SK-N-SH (cell line): ENCODE data around the gene OR1K1. TPM values are rescaled to one million over a fixed set of nuclear protein-coding genes. Genes with fewer than 3 reads are reported as not detected.

ENCODE experiments used
- CTCF ChIA-PET: fragments of 300-600, 350-600 bp; formaldehyde crosslinking; extraction: SDS; loops from one replicate; lab custom pipeline; 2021; lab: Yijun Ruan, JAX
- POLR2A ChIA-PET: fragments of 350-600 bp; sonication (Branson Sonifier 250); formaldehyde crosslinking; extraction: SDS; loops from one replicate; lab custom pipeline; 2020; ENCODE audit warnings: antibody characterized with exemption, inconsistent platforms; lab: Yijun Ruan, JAX
- DNase-seq: peaks from one replicate; pipeline ENCODE4 v3.0.0; 2012
- H2AFZ ChIP-seq: fragments of 200-600 bp; sonication (generic); 2 replicates; pipeline ENCODE4 v1.8.1; 2016; ENCODE audit warnings: antibody characterized with exemption, mild to moderate bottlenecking, low read depth
- H3F3A ChIP-seq: fragments of 200-600 bp; sonication (generic); replicated peaks from 2 replicates; pipeline ENCODE3; 2016; ENCODE audit warnings: antibody characterized with exemption, mild to moderate bottlenecking; ENCODE audit not compliant: insufficient read depth
- H3K27ac ChIP-seq, 2 experiments: fragments of 200-500 bp in 1 of 2; fragments of 200-600 bp in 1 of 2; sonication (Bioruptor generic) in 1 of 2; sonication (generic), shearing (Covaris generic) in 1 of 2; 2 replicates each; pipeline versions ENCODE4 v1.5.1 to v1.6.1; 2014 to 2016; ENCODE audit warnings: low read depth in 2 of 2, inconsistent platforms in 1 of 2, low read length in 1 of 2, mild to moderate bottlenecking in 1 of 2, mixed read lengths in 1 of 2
- H3K27me3 ChIP-seq: fragments of 200-600 bp; sonication (generic), shearing (Covaris generic); 2 replicates; pipeline ENCODE4 v1.6.1; 2016; ENCODE audit warnings: mixed run types; ENCODE audit not compliant: insufficient read depth
- H3K36me3 ChIP-seq, 2 experiments: fragments of 200-500 bp in 1 of 2; fragments of 200-600 bp in 1 of 2; sonication (Bioruptor generic) in 1 of 2; sonication (generic) in 1 of 2; replicated peaks in 1 of 2; 2 replicates each; pipeline versions ENCODE3 to v1.5.1; 2014 to 2016; ENCODE audit warnings: low read length in 1 of 2, mild to moderate bottlenecking in 1 of 2; ENCODE audit not compliant: insufficient read depth in 2 of 2, control insufficient read depth in 1 of 2
- H3K4me1 ChIP-seq, 2 experiments: fragments of 200-500 bp in 1 of 2; fragments of 200-600 bp in 1 of 2; sonication (Bioruptor generic) in 1 of 2; sonication (generic), shearing (Covaris generic) in 1 of 2; 2 replicates each; pipeline versions ENCODE4 v1.5.1 to v1.6.1; 2014 to 2016; ENCODE audit warnings: low read depth in 1 of 2, low read length in 1 of 2, mixed run types in 1 of 2; ENCODE audit not compliant: insufficient read depth in 2 of 2, control insufficient read depth in 1 of 2
- H3K4me2 ChIP-seq: fragments of 200-600 bp; sonication (generic), shearing (Covaris generic); 2 replicates; pipeline ENCODE4 v1.6.1; 2017; ENCODE audit warnings: mixed run types
- H3K4me3 ChIP-seq, 2 experiments: fragments of 200-500 bp in 1 of 2; fragments of 200-600 bp in 1 of 2; sonication (Bioruptor generic) in 1 of 2; sonication (generic), shearing (Covaris generic) in 1 of 2; 2 replicates each; pipeline versions ENCODE4 v1.5.1 to v1.8.1; 2014 to 2016; ENCODE audit warnings: low read depth in 2 of 2, inconsistent platforms in 1 of 2, low read length in 1 of 2, mild to moderate bottlenecking in 1 of 2, mixed read lengths in 1 of 2, moderate library complexity in 1 of 2
- H3K79me2 ChIP-seq: fragments of 200-600 bp; sonication (generic); 2 replicates; pipeline ENCODE4 v1.8.1; 2017; ENCODE audit warnings: mild to moderate bottlenecking; ENCODE audit not compliant: insufficient read depth
- H3K9ac ChIP-seq: fragments of 200-600 bp; sonication (generic); 2 replicates; pipeline ENCODE4 v1.6.1; 2017; ENCODE audit warnings: mixed run types
- H3K9me2 ChIP-seq: fragments of 200-600 bp; sonication (generic); 2 replicates; pipeline ENCODE4 v1.6.1; 2017; ENCODE audit warnings: mixed run types
- H3K9me3 ChIP-seq: fragments of 200-600 bp; sonication (generic); 2 replicates; pipeline ENCODE4 v1.6.1; 2017; ENCODE audit warnings: mixed run types, mild to moderate bottlenecking, moderate library complexity
- H4K20me1 ChIP-seq: fragments of 200-600 bp; sonication (generic); 2 replicates; pipeline ENCODE4 v1.6.1; 2017; ENCODE audit warnings: mild to moderate bottlenecking, mixed run types; ENCODE audit not compliant: insufficient read depth
- CHD2 ChIP-seq: fragments of 150-350 bp; IDR thresholded peaks from 2 replicates; pipeline ENCODE4 v1.6.1; 2018; ENCODE audit warnings: low read length; ENCODE audit not compliant: partially characterized antibody
- EZH2phosphoT487 ChIP-seq: fragments of 200-600 bp; sonication (generic); IDR thresholded peaks from 2 replicates; pipeline ENCODE4 v1.6.1; 2017; ENCODE audit warnings: low read depth, mixed run types, mild to moderate bottlenecking, antibody characterized with exemption, moderate library complexity, borderline replicate concordance
- GABPA ChIP-seq: IDR thresholded peaks from 2 replicates; pipeline ENCODE4 v1.4.0; 2012; ENCODE audit warnings: low read depth, mild to moderate bottlenecking
- MAX ChIP-seq: IDR thresholded peaks from 2 replicates; pipeline ENCODE4 v1.4.0; 2012; ENCODE audit warnings: low read depth
- NRF1 ChIP-seq: IDR thresholded peaks from 2 replicates; pipeline ENCODE4 v1.6.1; 2012; ENCODE audit warnings: low read depth, mild to moderate bottlenecking, low read length
- PBX3 ChIP-seq: IDR thresholded peaks from 2 replicates; pipeline ENCODE4; 2012
- RFX5 ChIP-seq: IDR thresholded peaks from 2 replicates; pipeline ENCODE4 v1.6.1; 2012; ENCODE audit warnings: mild to moderate bottlenecking, improper control_type of control experiment, low read length
- SIN3A ChIP-seq: IDR thresholded peaks from 2 replicates; pipeline ENCODE4 v1.6.1; 2012; ENCODE audit warnings: low read depth, mild to moderate bottlenecking, low read length, moderate library complexity, borderline replicate concordance
- WGBS: methylation state at CpG from one replicate; pipeline ENCODE4 v1.1.6; 2017; ENCODE audit warnings: low lambda C conversion rate; 5-methylcytosine and 5-hydroxymethylcytosine counted together
- polyA plus RNA-seq, 3 experiments: library from polyadenylated mRNA; depleted of rRNA; stranded (reverse); fragments of >200 nt; gene quantifications; 2 replicates each; pipeline ENCODE4 v1.2.3, GENCODE V29; 2012

OR1K1 gene
- polyA plus RNA-seq (2012; rRNA removed) = not detected in 2 replicates
- not detected in 2 replicates for polyA plus RNA-seq (2012; cell fraction: cytosol; rRNA removed)
- polyA plus RNA-seq (2012; cell fraction: nucleus; rRNA removed) = not detected in 2 replicates

- Histone ChIP-seq H3K27ac (no peak within 1 kb of the TSS), H3K4me2 (no peak within 1 kb of the TSS), H3K36me3 (no peaks in the 10 kb centered on the region), H3K79me2 (no peaks in the 10 kb centered on the region), H3K9me2 (no peaks in the 10 kb centered on the region), H3K9ac (no peak within 1 kb of the TSS), H3K4me1 (no peaks in the 10 kb centered on the region), H3K4me3 (no peak within 1 kb of the TSS), H3F3A (no peaks in the 10 kb centered on the region), H2AFZ (0 out of 2 replicates have a peak within 1 kb of the TSS, but pooled peaks have one; percentile 22), H4K20me1 (no peaks in the 10 kb centered on the region), H3K27me3 (no peaks in the 10 kb centered on the region), H3K9me3 (no peaks in the 10 kb centered on the region)
- TF ChIP-seq SIN3A = no peak
- 77% methylated on average over 20 of the region's 30 CpGs for whole genome bisulfite sequencing
- DNase-seq = no peak
- ChIA-PET POLR2A (no interaction called here), CTCF (interaction anchor here (0.9 to 1.3 kb wide), 2 partner anchors 9 to 295 kb away, joined by 3 read pairs; no protein-coding TSS in a partner anchor)
Measured at GRCh38 chr9:122800066-122801060, at the start of gene OR1K1. TSS of gene OR1K1 (plus strand) at chr9:122800123. CDS start at chr9:122800123, 0 bp downstream.

GRCh38 chr9:122754825-122755224 lies 45.1 kb upstream of the OR1K1 start:
- Histone ChIP-seq H3K9me3 (no peaks in the 10 kb centered on the region), H3K79me2 (no peaks in the 10 kb centered on the region), H3K4me1 (no peaks in the 10 kb centered on the region), H3K27ac (no peak overlapping the region), H3K4me2 (no peak overlapping the region), H3K27me3 (no peaks in the 10 kb centered on the region), H2AFZ (no peak overlapping the region), H3F3A (no peaks in the 10 kb centered on the region), H4K20me1 (no peaks in the 10 kb centered on the region), H3K4me3 (no peak overlapping the region), H3K9ac (no peak overlapping the region), H3K9me2 (no peaks in the 10 kb centered on the region), H3K36me3 (no peaks in the 10 kb centered on the region)
- DNase-seq = no peak
- 1% methylated on average over 2 of the region's 2 CpGs for WGBS
- POLR2A ChIA-PET = no interaction called here
- TF ChIP-seq PBX3 = no peak
- CTCF ChIA-PET = no interaction called here

GRCh38 chr9:122767817-122768216 lies 32.1 kb upstream of the OR1K1 start:
- H3K27me3 ChIP-seq = no peaks in the 10 kb centered on the region
- no peak overlapping the region for H3K4me3 ChIP-seq
- H3K36me3 ChIP-seq = no peaks in the 10 kb centered on the region
- TF ChIP-seq EZH2phosphoT487 (no peak), CHD2 (no peak), GABPA (no peak), MAX (no peak), NRF1 (no peak), RFX5 (no peak)
- no peaks in the 10 kb centered on the region for H3F3A ChIP-seq
- no peaks in the 10 kb centered on the region for H4K20me1 ChIP-seq
- no peak overlapping the region for H2AFZ ChIP-seq
- H3K9me2 ChIP-seq = no peaks in the 10 kb centered on the region
- H3K9me3 ChIP-seq = no peaks in the 10 kb centered on the region; the same call in 1 of the 2 replicates
- CTCF ChIA-PET = no interaction called here
- no peak overlapping the region for H3K27ac ChIP-seq
- DNase-seq = no peak
- H3K79me2 ChIP-seq = no peaks in the 10 kb centered on the region
- POLR2A ChIA-PET = no interaction called here
- 8% methylated on average over 2 of the region's 4 CpGs for WGBS
- no peak overlapping the region for H3K9ac ChIP-seq
- no peak overlapping the region for H3K4me2 ChIP-seq
- H3K4me1 ChIP-seq = no peaks in the 10 kb centered on the region
